ENCODE measurements around the gene AMHR2. TPM values are rescaled to one million over a fixed set of nuclear protein-coding genes. Genes with fewer than 3 reads are reported as not detected.

The AMHR2 gene
- total RNA-seq, 1 donor, result not detected

DNA sequence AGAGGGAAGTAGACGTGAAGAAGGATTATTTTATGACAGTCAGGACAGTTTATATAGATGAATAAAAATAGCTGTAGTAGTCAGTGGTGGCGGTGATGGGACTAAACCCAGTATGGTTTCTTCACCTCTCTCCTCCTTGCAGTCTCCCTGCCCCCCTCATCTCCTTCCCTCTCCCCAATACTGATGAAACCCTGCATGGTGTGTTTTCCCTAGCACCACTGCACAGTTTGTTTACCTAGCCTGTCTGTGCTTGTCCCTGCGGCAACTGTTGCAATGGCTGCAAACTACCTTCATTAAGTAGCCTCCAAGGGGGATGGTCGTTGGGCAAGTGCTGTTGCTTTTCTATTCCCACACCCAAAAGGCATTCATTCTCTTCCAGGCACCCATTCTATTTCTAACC lies 43.0 kb downstream of the AMHR2 start:
- H3K4me3 ChIP-seq (ENCODE audit: low read depth, low read length), result no peak overlapping the region
- no peak for TF ChIP-seq CTCF (IDR thresholded peaks at IDR 0.05; ENCODE audit: insufficient read depth, low read depth, low read length)
- DNase-seq (ENCODE audit: low read depth), result no peak

- H3K4me3 ChIP-seq (ENCODE audit: low read depth, low read length), result no peak overlapping the region
- DNase-seq (ENCODE audit: low read depth), result no peak
- TF ChIP-seq CTCF (IDR thresholded peaks at IDR 0.05; ENCODE audit: insufficient read depth, low read depth, low read length), result no peak
Measured at GRCh38 chr12:53467082-53467481, 43.4 kb downstream of the AMHR2 start.

DNA sequence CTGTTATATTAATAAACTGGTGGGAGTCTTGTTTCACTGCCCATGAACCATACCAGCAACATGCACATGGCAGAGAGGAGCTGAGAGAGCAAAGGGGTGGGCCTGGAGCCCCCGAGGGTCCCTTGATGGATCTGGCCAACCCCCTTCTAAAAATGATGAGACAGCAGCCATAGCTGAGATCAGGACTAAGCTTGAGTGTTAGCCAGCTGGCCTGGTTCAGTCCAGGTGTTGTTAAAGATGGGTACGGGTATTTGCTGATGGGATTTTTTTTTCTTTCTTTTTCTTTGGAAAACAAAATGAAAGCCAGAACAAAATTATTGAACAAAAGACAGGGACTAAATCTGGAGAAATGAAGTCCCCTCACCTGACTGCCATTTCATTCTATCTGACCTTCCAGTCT lies 44.2 kb downstream of the AMHR2 start:
- no peak for TF ChIP-seq CTCF (IDR thresholded peaks at IDR 0.05; ENCODE audit: insufficient read depth, low read depth, low read length)
- no peak for DNase-seq (ENCODE audit: low read depth)
- no peak overlapping the region for H3K4me3 ChIP-seq (ENCODE audit: low read depth, low read length)

- no peak for DNase-seq (ENCODE audit: low read depth)
- no peak for TF ChIP-seq CTCF (IDR thresholded peaks at IDR 0.05; ENCODE audit: insufficient read depth, low read depth, low read length)
- H3K4me3 ChIP-seq (ENCODE audit: low read depth, low read length), result no peak overlapping the region
Measured at GRCh38 chr12:53468282-53468681, 44.6 kb downstream of the AMHR2 start.

- TF ChIP-seq CTCF (IDR thresholded peaks at IDR 0.05; ENCODE audit: insufficient read depth, low read depth, low read length), result no peak
- no peak overlapping the region for H3K4me3 ChIP-seq (ENCODE audit: low read depth, low read length)
- no peak for DNase-seq (ENCODE audit: low read depth)
Measured at GRCh38 chr12:53472056-53472582, 48.5 kb downstream of the AMHR2 start.

DNA sequence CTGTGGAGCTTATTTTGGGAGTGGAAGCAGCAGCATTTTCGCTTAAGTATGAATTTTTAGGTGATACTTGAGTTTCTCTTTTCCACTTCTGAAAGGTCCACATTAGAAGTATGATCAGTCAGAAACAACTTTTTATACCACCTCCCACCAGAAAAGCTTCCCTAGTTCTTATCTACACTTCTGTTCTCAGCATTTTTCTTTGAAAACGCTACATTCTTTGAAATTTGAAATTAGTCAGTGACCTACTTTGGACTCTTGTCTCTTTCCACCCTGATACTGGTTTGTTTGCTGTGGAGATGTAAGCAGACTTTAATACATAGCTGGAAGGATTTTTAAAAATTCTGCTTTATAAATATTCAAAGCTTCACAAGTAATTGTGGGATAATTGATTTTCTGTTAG lies 50.4 kb downstream of the AMHR2 start:
- TF ChIP-seq CTCF (IDR thresholded peaks at IDR 0.05; ENCODE audit: insufficient read depth, low read depth, low read length), result no peak
- H3K4me3 ChIP-seq (ENCODE audit: low read depth, low read length), result no peak overlapping the region
- no peak for DNase-seq (ENCODE audit: low read depth)

- H3K4me3 ChIP-seq (ENCODE audit: low read depth, low read length), result no peak overlapping the region
- TF ChIP-seq CTCF (IDR thresholded peaks at IDR 0.05; ENCODE audit: insufficient read depth, low read depth, low read length), result no peak
- DNase-seq (ENCODE audit: low read depth), result no peak
Measured at GRCh38 chr12:53474819-53475218, 51.2 kb downstream of the AMHR2 start.

Data from fibroblast of villous mesenchyme (primary cell).